HG03575 (cell line): ENCODE measurements around the gene ITM2A.

Experiments
- ATAC-seq: cut with Tn5 transposase; IDR thresholded peaks from one replicate; pipeline ENCODE4 v1.9.1; 2021; ENCODE audit not compliant: unreplicated experiment, insufficient number of reproducible peaks, low FRiP score; ENCODE audit errors: extremely low read depth

ITM2A gene

DNA sequence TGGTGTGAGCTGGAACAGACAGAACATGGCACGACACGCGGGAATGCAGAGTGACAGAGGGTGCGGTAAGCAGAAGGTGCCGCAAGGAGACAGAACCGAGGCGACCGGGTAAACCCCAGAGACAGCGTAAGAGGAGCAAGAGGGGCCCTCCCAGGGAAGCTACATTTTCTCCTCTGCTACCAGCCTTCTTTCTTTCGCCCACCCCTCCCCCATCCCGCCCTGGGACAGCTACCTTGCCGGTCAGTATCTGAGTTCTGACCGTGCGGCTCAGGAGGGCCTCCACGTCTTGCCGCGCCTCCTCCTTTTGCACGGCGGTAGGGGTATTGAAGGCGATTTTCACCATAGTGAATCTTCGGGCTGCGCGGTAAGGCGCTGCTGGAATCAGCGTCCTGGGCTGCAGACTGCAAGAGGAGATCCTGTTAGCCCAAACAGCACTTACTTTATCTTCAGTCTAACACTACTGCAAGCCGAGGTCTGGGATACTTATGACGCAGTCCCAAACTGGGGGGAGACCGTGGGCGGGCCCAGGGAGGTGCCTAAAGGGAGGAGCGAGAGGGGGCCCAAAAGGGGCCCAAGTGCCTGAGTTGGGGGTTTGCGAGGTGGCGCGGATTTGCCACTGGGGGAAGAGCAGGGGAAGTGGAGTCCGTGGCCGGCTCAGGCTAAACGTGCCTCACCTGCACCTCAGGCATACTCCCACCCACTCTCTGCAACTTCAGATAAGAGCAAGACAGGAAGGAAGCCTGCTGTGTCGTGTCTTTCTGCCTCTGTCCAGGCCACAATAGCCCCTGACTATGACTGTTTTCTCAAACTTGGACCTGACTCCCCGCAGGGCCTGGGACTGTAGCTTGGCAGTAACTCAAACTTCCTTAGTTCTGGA, at the start of gene ITM2A:
ITM2A (minus strand) TSS at position 462 of the 877 bp plus-strand sequence; CDS start at position 343, 119 bp downstream.
- ATAC-seq: peak; percentile 51

GRCh38 chrX:79415056-79415455, 47.9 kb upstream of the ITM2A start:
- ATAC-seq: no peak

DNA sequence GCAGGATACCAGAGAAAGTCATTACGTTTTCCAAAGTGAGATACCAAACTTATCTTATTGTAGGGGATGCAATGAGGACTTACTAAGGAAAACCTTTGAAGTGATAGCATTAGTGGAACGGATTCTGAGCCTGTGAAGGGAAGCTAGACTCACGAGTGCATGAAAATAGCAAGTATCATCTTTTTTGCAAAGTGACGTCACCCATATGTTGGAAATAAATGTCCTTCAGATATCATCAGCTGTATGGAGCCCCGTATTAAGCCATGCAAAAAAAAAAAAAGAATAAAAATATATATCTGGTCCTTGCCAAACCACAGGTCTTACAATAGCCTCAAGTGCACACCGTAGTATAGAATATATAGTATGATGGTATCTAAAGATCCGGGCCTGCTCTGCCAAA, 46.8 kb upstream of the ITM2A start:
- no peak for ATAC-seq

DNA sequence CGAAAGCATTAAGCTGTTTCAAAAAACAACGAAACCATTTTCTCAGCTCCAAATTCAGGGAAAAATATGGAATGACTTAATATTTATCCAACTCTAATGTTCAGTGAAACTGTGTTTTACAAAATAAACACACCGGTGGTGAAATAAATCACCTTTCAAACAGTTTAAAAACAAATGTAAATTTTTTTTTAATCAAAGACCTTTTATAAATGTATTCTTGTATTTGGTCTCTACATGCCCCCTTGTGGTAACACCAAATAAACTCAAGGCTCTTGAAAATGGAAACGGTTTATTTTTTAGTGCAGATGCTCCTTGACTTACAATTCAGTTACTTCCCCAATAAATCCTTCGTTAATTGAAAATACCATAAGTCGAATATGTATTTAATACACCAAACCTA, 45.8 kb upstream of the ITM2A start:
- no peak for ATAC-seq

GRCh38 chrX:79412166-79412565, 45.0 kb upstream of the ITM2A start:
- no peak for ATAC-seq

GRCh38 chrX:79409657-79410056, 42.5 kb upstream of the ITM2A start:
- ATAC-seq: no peak

DNA sequence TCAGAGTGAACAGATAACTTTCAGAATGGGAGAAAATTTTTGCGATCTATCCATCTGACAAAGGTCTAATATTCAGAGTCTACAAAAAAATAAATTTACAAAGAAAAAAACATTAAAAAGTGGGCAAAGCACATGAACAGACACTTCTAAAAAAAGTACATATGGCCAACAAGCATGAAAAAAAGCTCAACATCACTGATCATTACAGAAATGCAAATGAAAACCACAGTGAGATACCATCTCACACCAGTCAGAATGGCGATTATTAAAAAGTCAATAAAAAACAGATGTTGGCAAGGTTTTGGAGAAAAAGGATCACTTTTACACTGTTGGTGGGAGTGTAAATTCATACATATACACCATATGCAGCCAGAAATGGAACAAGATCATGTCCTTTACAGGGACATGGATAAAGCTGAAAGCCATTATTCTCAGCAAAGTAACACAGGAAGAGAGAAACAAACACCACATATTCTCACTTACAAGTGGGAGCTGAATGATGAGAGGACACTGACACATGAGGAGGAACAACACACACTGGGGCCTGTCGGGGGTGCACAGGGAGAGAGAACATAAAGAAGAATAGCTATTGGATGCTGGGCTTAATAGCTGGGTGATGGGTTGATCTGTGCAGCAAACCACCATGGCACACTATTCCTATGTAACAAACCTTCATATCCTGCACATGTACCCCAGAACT, 41.6 kb upstream of the ITM2A start:
- ATAC-seq: no peak

- no peak for ATAC-seq
Measured at GRCh38 chrX:79400623-79401022, 33.5 kb upstream of the ITM2A start.

DNA sequence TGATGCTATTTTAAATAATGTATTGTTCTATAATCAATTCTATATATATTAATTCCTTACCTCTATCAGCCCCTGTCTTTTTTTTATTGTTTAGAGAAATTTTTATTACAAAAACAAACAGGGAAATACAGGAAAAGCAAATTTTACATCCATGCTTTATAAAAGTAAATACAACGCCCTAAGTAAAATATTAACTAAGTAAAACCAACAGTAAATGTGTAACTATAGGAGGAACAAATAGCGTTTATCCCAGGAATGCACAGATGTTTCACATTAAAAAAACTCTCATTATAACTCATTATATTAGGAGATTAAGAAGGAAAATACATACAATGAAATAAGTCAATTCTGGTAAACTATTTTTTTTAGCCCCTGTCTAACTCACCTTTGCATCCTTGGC, 8.2 kb upstream of the ITM2A start:
- no peak for ATAC-seq

DNA sequence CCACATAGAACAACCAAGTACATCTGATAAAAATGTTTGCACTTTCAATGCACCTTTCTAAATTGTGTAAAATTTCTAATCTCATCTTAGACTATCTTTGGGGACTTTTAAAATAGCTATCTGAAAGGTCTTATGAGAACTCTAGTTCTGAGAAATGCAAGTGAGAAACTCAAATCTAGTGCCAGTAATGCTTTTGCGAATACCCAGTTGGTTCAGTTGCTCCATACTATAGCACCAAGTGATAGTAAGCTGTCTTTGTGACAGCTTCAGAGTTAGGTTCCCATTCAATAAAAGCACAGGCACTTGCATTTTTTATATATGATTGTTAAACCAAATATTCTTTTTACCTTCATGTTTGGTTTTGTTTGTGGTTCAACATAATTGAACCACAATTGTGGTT, 4.5 kb upstream of the ITM2A start:
- ATAC-seq: no peak

GRCh38 chrX:79371101-79371500, 4.0 kb upstream of the ITM2A start:
- no peak for ATAC-seq

- ATAC-seq: no peak
Measured at GRCh38 chrX:79369871-79370270, 2.7 kb upstream of the ITM2A start.

DNA sequence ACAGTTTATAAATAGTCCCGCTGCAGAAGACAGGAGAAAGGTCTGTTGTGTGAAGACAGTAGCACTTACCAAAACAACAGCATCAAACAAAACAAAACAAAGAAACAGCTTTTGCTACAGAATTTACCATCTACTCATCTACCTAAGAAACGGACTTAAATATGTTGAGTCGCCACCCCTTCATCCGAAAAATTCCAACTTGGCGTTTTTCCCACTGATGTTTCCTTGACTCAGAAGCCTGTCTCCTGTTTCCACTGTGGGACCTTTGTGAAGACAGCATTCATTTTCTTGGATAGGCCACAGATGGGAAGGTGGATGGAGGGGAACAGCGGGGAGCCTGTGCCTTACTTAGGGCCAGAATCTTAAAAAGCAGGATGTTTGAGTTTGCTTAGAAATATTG, 1.3 kb upstream of the ITM2A start:
- no peak for ATAC-seq

DNA sequence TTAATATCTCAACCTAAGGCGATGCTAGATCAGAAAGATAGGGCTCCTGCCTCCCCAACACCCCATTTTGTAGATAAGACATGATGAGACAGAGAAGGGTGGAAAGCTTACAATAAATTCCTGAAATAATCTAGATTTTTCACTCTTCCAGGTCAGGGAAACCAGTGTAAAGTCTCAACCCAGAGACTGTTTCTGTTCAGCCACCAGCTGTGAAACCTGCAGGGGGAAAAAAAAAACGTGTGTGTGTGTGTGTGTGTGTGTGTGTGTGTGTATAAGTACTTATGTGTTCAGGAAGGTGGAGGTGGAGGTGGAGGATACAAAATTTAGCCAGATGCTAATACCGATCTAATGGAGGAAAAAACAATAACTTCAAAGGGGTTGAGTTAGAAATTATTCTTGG, 773 bp upstream of the ITM2A start:
- ATAC-seq: no peak

GRCh38 chrX:79366556-79366872, 620 bp downstream of the ITM2A start:
- no peak for ATAC-seq

- no peak for ATAC-seq
Measured at GRCh38 chrX:79365591-79365990, 1.5 kb downstream of the ITM2A start.

DNA sequence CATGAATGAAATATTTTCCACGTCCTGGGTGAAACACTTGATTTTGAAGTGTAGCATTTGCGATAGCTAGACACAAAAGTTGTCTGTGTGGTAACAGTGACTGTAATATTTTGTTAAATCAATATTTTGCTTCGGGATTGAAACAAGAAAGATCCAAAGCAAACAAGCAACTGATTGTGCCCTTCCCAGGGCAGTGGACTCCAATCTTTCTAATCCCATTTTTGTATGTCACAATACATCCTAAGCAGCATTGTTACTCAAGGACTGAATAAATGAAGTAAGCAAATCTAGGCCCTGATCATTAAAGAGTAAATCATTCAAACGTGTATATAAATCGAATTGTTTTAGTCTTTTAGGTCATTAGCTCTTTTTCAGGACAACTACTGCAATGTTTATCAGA, 2.8 kb downstream of the ITM2A start:
- no peak for ATAC-seq

DNA sequence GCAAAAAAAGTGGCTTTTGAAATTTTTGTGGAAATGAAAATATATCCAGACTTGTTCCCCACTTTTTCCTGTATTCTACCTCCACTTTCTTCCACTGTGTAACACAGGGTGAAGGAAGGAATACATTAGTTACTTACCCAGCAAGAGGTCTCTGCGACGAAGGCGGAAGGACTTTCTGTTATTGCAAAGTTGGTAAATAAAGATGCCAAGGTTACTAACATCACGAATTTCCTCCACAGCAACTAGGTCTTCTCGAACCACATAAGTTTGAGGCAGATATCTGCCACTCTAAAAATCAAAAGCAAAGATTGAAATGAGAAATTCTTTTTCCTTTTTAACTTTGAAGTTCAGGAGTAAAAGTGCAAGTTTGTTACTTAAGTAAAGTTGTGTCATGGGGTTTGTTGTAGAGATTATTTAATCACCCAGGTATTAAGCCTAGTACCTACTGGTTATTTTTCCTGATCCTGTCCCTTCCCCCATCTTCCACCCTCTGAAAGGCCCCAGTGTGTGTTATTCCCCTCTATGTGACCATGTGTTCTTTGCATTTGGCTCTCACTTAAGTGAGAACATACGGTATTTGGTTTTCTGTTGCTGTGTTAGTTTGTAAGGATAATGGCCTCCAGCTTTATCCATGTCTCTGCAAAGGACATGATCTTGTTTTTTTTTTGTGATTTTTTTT, 5.8 kb downstream of the ITM2A start:
- ATAC-seq: no peak

GRCh38 chrX:79336869-79337815, 30.0 kb downstream of the ITM2A start:
- no peak for ATAC-seq
